ENCODE data around the gene C2CD4C.

DNA sequence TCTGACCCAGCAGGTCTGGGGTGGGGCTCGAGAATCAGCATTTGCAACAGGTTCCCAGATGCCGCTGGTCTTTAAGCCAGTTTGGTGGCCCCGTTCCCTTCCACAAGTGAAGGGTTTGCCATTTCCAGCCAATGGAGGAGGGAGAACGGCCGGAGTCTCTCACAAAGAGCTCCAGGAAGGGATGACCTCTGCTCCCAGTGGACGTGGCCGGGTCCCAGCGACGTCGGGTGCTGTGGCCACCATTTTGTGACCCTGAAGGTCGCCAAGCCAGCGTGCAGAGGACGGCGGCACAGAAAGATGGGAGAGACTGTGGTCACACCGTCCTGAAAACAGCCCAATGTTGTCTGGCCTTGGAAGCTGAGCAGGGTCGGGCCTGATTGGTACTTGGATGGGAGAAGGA lies 43.9 kb upstream of the C2CD4C start:
- TF ChIP-seq POLR2A (IDR thresholded peaks at IDR 0.05) (no peak), CTCF (IDR thresholded peaks at IDR 0.05) (no peak)

All from adrenal gland (tissue), 5 donors.